Astrocyte of the cerebellum (primary cell): Measurements from ENCODE around the gene STXBP6.
"Not testable (repeated sequence)": the region's sequence is repeated elsewhere in the genome, so short reads cannot be mapped to it uniquely, and the experiment has no call there.

Source experiments
- DNase-seq: peaks from one replicate; pipeline ENCODE4 v3.0.0-alpha.2; 2011; ENCODE audit warnings: low read depth
- H3K4me3 ChIP-seq: 2 replicates; pipeline ENCODE4 v1.5.1; 2011; ENCODE audit warnings: mild to moderate bottlenecking, low read depth, low read length, moderate library complexity
- in situ Hi-C: cut with HindIII; loops from 2 replicates; pipeline ENCODE4 v1.10.0; 2017; ENCODE audit warnings: low sequenced_read_pairs
- TF ChIP-seq, protein P1 (sequence below): IDR thresholded peaks from 2 replicates; pipeline ENCODE4 v1.5.1; 2012; ENCODE audit warnings: low read length, low read depth, moderate library complexity, mild to moderate bottlenecking; ENCODE audit errors: missing control alignments

STXBP6 gene

DNA sequence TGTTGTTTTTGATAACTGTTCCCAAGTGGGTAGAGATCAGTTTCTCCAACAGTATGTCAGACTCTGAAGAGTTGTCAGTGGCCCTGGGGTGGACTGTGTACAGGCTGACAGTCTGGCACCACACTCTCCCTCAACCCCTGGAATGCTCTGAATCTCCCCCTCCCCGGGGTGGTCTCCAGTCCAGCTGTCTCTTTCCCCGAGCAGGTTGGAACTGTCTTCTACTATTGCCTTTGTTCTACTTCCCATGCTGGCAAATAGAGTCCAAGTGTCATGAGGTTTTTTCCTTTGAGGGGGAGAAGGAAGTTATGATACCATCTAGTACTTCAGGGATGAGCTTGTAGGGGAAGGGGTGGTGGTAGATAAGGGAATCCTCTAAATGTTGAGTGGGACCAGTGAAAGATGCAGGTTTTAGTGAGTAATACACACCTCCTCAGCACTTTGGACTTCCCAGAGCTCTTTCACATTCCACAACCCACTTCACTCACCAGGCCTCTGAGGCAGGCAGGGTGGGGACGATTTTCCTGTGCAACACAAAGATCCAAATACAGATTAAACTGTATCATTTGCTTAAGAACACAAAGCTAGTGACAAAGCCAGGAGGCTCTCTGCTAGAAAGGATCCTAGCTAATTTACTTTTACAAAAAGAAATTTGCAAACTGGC lies 245.3 kb downstream of the STXBP6 start:
- no peak overlapping the region for H3K4me3 ChIP-seq
- TF ChIP-seq, protein P1, sequence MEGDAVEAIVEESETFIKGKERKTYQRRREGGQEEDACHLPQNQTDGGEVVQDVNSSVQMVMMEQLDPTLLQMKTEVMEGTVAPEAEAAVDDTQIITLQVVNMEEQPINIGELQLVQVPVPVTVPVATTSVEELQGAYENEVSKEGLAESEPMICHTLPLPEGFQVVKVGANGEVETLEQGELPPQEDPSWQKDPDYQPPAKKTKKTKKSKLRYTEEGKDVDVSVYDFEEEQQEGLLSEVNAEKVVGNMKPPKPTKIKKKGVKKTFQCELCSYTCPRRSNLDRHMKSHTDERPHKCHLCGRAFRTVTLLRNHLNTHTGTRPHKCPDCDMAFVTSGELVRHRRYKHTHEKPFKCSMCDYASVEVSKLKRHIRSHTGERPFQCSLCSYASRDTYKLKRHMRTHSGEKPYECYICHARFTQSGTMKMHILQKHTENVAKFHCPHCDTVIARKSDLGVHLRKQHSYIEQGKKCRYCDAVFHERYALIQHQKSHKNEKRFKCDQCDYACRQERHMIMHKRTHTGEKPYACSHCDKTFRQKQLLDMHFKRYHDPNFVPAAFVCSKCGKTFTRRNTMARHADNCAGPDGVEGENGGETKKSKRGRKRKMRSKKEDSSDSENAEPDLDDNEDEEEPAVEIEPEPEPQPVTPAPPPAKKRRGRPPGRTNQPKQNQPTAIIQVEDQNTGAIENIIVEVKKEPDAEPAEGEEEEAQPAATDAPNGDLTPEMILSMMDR = no peak
- in situ Hi-C loops = no loop called here
- DNase-seq = no peak

DNA sequence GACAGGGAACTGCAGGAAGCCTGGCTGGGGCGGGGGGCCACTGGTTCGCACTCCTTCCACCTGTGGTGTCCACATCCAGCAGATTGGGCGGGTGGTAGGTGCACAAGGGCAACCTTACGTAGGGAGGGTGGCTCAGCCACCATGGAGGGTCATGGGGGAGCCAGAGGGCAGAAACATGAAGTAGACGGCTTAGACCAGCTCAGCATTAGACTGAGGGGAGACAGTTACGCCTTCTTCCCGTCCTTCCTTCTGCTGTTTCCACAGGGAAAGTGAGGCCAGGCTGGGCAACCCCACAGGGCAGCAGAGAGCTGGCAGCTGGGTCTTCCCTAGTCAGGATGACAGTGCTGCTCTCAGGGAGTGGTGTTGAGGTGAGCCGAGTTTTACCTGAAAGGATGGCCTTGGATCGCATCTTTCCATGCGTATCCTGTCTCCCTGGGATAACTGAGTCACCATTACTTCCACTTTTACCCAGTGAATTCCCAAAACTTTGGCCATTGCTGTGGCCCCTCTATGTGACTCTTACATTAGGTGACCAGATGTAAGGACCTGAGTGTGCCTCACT lies 245.9 kb downstream of the STXBP6 start:
- DNase-seq = no peak
- TF ChIP-seq, protein P1 = no peak
- H3K4me3 ChIP-seq = no peak overlapping the region
- in situ Hi-C loops = no loop called here

DNA sequence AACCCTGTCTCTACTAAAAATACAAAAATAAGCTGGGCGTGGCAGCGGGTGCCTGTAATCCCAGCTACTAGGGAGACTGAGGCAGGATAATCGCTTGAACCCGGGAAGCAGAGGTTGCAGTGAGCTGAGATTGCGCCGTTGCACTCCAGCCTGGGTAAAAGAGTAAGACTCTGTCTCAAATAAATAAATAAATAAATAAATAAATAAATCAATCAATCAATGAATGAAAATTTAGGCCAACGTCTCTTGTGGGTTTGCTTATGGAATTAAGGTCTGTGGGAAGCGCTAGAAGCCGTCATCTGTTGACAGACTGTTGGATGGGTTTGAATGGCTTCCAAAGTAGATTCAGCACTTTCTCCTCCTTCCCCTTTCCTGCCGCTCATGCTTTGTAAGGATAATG lies 246.5 kb downstream of the STXBP6 start:
- H3K4me3 ChIP-seq, in situ Hi-C loops, DNase-seq: not testable (repeated sequence)

DNA sequence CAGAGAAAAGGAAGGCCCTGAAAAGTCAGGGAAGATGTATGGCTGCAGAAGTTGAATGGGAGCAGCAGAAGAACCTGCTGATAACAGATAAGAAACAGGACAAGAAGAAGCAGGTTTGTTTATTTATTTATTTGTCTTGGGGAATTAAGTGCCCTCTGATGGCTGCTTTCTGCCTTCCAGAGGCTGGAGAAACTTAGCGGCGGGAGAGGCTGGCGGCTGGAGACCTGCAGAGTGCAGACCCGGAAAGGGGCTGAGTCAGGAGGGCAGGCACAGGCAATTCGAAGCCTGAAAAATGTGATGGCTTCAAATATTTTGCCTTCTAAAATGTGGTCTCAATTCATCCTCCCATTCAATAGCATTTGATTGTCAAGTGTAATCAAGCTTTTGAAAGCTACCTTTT lies 247.7 kb downstream of the STXBP6 start:
- in situ Hi-C loops = no loop called here
- DNase-seq = no peak
- no peak overlapping the region for H3K4me3 ChIP-seq
- TF ChIP-seq, protein P1 = no peak

DNA sequence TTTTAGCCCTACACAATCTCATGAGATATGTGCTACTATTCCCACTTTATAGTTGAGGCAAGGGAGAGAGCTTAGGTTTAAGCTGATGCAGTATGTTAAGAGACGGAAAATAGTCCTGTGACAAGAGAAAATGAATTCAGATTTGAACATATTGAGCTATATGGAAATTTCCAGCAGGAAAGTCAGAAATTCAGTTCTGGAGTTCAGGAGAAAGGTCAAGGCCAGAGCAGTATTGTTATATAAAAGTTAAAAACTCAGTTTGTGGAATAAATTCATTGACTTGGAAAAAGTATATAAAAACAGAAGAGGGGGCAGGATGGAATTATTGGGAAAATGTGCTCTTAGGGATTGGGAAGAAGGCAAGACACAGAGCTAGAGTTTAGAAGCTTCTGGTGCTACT lies 248.9 kb downstream of the STXBP6 start:
- in situ Hi-C loops = no loop called here
- no peak for DNase-seq
- TF ChIP-seq, protein P1 = no peak

DNA sequence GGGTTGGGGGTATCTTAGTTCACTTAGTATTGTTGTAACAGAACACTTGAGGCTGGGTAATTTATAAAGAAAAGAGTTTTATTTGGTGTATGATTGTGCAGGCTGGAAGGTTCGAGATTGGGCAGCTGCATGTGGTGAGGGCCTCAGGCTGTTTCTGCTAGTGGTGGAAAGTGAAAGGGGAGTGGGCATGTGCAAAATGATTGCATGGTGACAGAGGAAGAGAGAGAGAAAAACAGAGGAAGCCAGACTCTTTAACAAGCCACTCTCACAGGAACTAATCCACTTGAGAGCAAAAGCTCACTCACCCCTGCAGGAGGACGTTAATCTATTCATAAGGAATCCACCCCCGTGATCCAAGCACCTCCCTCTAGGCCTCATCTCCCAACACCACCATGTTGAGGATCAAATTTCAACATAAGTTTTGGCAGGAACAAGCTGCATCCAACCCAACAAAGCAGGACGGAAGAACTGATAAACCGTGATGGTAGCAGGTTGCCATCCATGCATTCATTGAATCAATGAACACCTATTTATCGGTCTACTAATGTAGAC lies 251.0 kb downstream of the STXBP6 start:
- no peak for DNase-seq
- TF ChIP-seq, protein P1 = no peak
- H3K4me3 ChIP-seq = no peak overlapping the region
- in situ Hi-C loops = no loop called here

More for the DNA sequence above, 248.9 kb downstream of the STXBP6 start:
- no peak overlapping the region for H3K4me3 ChIP-seq

DNA sequence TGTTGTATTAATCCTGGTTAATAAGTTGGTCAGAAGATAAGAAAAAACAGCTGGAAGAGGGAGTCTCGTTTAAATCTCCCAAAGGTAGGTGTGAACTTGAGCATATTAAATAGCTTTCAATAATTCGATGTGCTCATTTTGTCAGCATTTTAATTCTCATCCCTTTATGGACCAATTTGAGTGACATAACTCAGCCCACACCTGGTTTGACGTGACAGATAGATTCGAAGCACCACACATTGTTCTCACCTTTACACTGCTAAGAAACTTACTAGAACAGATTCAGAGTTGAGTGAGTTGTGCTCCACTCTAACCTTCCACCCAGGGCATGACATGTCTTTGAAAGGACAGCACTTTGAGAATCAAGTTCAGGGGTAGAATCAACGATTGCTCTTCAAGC lies 254.5 kb downstream of the STXBP6 start:
- TF ChIP-seq, protein P1 = no peak
- DNase-seq = no peak
- H3K4me3 ChIP-seq = no peak overlapping the region
- in situ Hi-C loops = no loop called here
